IPS-20b (cell line): ENCODE results near the gene PCGF3.

ENCODE experiments used
- H3K27ac ChIP-seq: one replicate; pipeline ENCODE4 v1.5.1; 2013; ENCODE audit warnings: low read length
- H3K27me3 ChIP-seq: 2 replicates; pipeline ENCODE4 v1.6.1; 2013; ENCODE audit warnings: mild to moderate bottlenecking, low read length, inconsistent platforms; ENCODE audit not compliant: insufficient read depth
- H3K36me3 ChIP-seq: 2 replicates; pipeline ENCODE4 v1.6.1; 2013; ENCODE audit warnings: low read depth, mild to moderate bottlenecking, inconsistent platforms, low read length, moderate library complexity; ENCODE audit not compliant: insufficient read depth
- H3K4me1 ChIP-seq: 2 replicates; pipeline ENCODE4 v1.6.1; 2013; ENCODE audit warnings: mild to moderate bottlenecking, control low read depth, inconsistent platforms, low read length, moderate library complexity; ENCODE audit not compliant: insufficient read depth
- H3K4me3 ChIP-seq: 2 replicates; pipeline ENCODE4 v1.5.1; 2013; ENCODE audit warnings: mild to moderate bottlenecking, low read length, inconsistent platforms
- H3K9ac ChIP-seq: 2 replicates; pipeline ENCODE4 v1.6.1; 2013; ENCODE audit warnings: low read depth, mild to moderate bottlenecking, inconsistent platforms, low read length, moderate library complexity
- H3K9me3 ChIP-seq: 2 replicates; pipeline ENCODE4 v1.6.1; 2013; ENCODE audit warnings: mild to moderate bottlenecking, low read depth, low read length, inconsistent platforms; ENCODE audit not compliant: insufficient read depth

Gene PCGF3

GRCh38 chr4:680091-680490 lies 25.5 kb upstream of the PCGF3 start:
- H3K4me1 ChIP-seq, result peaks cover 5% of the 10 kb centered on the region
- no peaks in the 10 kb centered on the region for H3K36me3 ChIP-seq
- H3K9me3 ChIP-seq, result no peaks in the 10 kb centered on the region
- H3K27me3 ChIP-seq, result peaks cover 6% of the 10 kb centered on the region; the same call in 1 of the 2 replicates
- peak overlapping the region; percentile 68; the same call in 1 of the 2 replicates for H3K4me3 ChIP-seq
- no peak overlapping the region for H3K9ac ChIP-seq
- H3K27ac ChIP-seq, result no peak overlapping the region

DNA sequence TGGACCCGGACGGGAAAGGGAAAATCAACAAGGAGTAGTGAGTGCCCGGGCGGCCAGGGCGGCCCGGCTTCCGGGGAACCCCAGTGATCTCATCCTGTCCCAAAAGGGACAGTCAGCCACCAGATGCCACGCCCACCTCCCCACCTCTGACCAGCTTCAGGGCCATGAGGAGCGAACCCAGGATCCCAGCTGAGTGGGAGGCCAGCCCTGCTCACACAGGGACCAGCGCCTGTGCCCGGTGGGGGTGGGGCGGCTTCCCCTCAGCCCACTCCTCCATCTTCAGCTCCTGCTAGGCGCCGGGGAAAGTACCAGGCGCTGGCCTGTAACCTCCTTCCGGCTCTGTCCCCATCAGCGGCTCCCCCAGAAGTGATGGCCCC lies 25.1 kb upstream of the PCGF3 start:
- H3K9ac ChIP-seq, result no peak overlapping the region; the same call in 1 of the 2 replicates
- H3K27me3 ChIP-seq, result peaks cover 6% of the 10 kb centered on the region; the same call in 1 of the 2 replicates
- H3K9me3 ChIP-seq, result no peaks in the 10 kb centered on the region
- H3K4me1 ChIP-seq, result peaks cover 5% of the 10 kb centered on the region
- peak overlapping the region; percentile 68 for H3K4me3 ChIP-seq
- no peaks in the 10 kb centered on the region for H3K36me3 ChIP-seq
- H3K27ac ChIP-seq, result no peak overlapping the region

- Histone ChIP-seq H3K4me1 (peaks cover 5% of the 10 kb centered on the region), H3K27ac (no peak overlapping the region), H3K9ac (no peak overlapping the region; the same call in 1 of the 2 replicates), H3K9me3 (no peaks in the 10 kb centered on the region), H3K27me3 (peaks cover 6% of the 10 kb centered on the region; the same call in 1 of the 2 replicates), H3K4me3 (peak overlapping the region; percentile 68), H3K36me3 (no peaks in the 10 kb centered on the region)
Measured at GRCh38 chr4:680928-681645, 24.5 kb upstream of the PCGF3 start.

GRCh38 chr4:681736-682451 lies 23.7 kb upstream of the PCGF3 start:
- H3K36me3 ChIP-seq, result no peaks in the 10 kb centered on the region
- no peak overlapping the region for H3K9ac ChIP-seq
- peaks cover 5% of the 10 kb centered on the region for H3K4me1 ChIP-seq
- H3K27ac ChIP-seq, result no peak overlapping the region
- H3K9me3 ChIP-seq, result no peaks in the 10 kb centered on the region
- H3K27me3 ChIP-seq, result peaks cover 6% of the 10 kb centered on the region; the same call in 1 of the 2 replicates
- no peak overlapping the region for H3K4me3 ChIP-seq

DNA sequence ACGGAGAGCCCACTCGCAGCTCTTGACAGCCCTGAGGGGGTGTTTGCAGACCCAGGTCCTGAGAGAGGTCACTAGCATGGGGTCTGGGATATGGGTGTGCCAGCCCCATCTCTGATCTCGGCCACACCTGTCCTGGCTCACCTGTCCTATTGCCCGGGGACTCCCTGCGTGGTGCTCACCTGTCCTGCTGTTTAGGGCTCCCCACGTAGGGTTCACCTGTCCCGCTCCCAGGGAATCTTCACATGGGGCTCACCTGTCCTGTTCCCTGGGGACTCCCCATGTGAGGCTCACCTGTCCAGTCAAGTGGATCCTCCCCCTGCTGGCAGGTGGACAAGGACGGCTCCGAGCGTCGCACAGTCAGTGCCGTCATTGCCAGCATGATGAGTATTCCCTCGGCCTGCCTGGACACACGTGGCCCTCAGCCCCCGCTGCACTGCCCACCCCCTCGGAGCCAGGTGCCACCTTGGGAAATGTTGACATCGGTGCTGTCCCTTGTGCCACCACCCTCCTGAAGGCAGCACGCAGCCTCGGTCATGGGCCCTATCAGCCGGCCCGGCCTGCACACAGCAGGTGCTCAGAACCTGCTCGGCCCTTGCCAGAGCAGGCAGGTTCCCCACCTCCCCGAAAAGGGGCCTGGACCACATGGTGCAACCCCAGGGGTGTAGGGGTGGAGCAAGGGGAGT lies 23.0 kb upstream of the PCGF3 start:
- H3K36me3 ChIP-seq, result no peaks in the 10 kb centered on the region
- peaks cover 6% of the 10 kb centered on the region; the same call in 1 of the 2 replicates for H3K27me3 ChIP-seq
- H3K4me1 ChIP-seq, result peaks cover 5% of the 10 kb centered on the region
- H3K4me3 ChIP-seq, result no peak overlapping the region
- no peaks in the 10 kb centered on the region for H3K9me3 ChIP-seq
- no peak overlapping the region for H3K9ac ChIP-seq
- no peak overlapping the region for H3K27ac ChIP-seq

DNA sequence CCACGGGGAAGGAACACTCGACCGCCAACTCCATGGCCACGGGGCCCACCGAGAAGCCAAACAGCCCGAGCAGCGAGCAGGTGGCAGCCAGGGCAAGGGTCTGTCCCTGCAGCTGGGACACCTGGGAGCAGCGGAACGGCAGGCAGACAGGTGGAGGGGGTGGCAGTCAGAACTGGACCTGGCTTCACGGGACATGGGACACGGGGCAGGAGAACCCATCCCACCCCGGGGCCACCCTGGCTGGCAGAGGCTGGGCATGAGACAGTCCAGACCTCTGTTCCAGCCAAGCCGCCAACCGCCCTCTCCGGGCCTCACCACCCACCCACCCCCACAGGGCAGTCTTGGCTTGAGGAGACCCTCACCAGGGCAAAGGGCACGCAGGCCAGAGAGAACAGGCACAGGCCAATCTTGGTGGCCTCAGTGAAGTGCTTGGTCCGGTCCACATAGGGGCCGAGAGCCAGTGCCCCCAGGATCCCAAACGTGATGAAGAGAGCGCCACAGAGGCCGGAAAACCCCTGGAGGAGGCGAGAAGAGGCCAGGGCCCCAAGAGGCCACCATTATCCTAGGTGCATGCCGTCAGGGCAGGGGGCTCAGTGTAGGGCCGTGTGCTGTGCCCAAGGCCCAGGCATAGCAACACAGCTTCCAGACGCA lies 22.3 kb upstream of the PCGF3 start:
- Histone ChIP-seq H3K9me3 (no peaks in the 10 kb centered on the region), H3K27ac (no peak overlapping the region), H3K4me1 (peaks cover 5% of the 10 kb centered on the region), H3K27me3 (peaks cover 13% of the 10 kb centered on the region; the same call in 1 of the 2 replicates), H3K36me3 (no peaks in the 10 kb centered on the region), H3K4me3 (no peak overlapping the region), H3K9ac (no peak overlapping the region)

GRCh38 chr4:683982-684622 lies 21.5 kb upstream of the PCGF3 start:
- Histone ChIP-seq H3K4me3 (no peak overlapping the region), H3K9ac (no peak overlapping the region), H3K36me3 (no peaks in the 10 kb centered on the region), H3K27me3 (peaks cover 8% of the 10 kb centered on the region; the same call in 1 of the 2 replicates), H3K9me3 (no peaks in the 10 kb centered on the region), H3K27ac (no peak overlapping the region), H3K4me1 (peaks cover 5% of the 10 kb centered on the region)

GRCh38 chr4:684623-685327 lies 20.9 kb upstream of the PCGF3 start:
- Histone ChIP-seq H3K9me3 (no peaks in the 10 kb centered on the region), H3K27ac (no peak overlapping the region), H3K4me3 (no peak overlapping the region), H3K27me3 (peaks cover 15% of the 10 kb centered on the region; the same call in 1 of the 2 replicates), H3K9ac (no peak overlapping the region), H3K4me1 (peaks cover 9% of the 10 kb centered on the region), H3K36me3 (no peaks in the 10 kb centered on the region)

DNA sequence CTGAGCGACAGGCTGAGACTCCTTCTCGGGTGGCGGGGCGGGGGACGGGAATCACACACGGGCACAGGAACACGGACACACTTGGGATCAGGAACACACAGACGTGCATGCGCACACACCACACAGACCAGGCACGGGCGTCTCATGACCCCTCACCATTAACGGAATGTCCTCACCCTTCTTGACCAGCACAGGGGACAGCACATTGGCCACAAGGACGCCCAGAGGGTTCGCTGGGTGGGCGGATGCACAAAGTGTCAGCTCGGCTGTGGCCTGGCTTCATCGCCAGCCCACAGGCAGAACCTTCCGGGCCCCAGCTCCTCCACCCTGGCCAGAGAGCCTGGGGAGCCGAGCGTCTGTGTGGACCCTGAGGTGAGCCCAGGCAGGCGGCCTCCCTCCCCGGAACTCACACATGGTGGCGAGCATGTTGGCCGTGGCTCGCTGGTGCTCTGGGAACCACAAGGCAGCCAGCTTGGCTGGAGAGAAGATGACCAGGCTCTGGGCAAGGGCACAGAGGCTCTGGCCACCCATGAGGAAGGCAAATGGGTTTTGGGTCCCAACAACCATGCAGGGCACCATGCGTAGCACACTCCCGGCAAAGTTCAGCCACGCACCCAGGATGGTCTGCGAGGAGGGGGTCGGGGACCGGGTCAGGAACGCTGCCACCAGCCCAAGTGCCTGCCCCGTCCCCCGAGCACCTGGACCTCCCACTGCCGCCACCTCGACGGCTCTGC lies 19.8 kb upstream of the PCGF3 start:
- Histone ChIP-seq H3K27ac (no peak overlapping the region), H3K4me3 (no peak overlapping the region), H3K4me1 (peaks cover 5% of the 10 kb centered on the region; the same call in 1 of the 2 replicates), H3K9me3 (no peaks in the 10 kb centered on the region), H3K36me3 (no peaks in the 10 kb centered on the region), H3K9ac (no peak overlapping the region), H3K27me3 (peaks cover 19% of the 10 kb centered on the region; the same call in 1 of the 2 replicates)

GRCh38 chr4:686413-687040 lies 19.1 kb upstream of the PCGF3 start:
- H3K9ac ChIP-seq, result no peak overlapping the region
- H3K27ac ChIP-seq, result no peak overlapping the region
- H3K4me1 ChIP-seq, result peaks cover 5% of the 10 kb centered on the region; the same call in 1 of the 2 replicates
- no peaks in the 10 kb centered on the region for H3K36me3 ChIP-seq
- peaks cover 19% of the 10 kb centered on the region; the same call in 1 of the 2 replicates for H3K27me3 ChIP-seq
- H3K4me3 ChIP-seq, result no peak overlapping the region
- H3K9me3 ChIP-seq, result no peaks in the 10 kb centered on the region
